ENCODE measurements around the gene FLT3LG. TPM values are rescaled to one million over a fixed set of nuclear protein-coding genes. Genes with fewer than 3 reads are reported as not detected.

The FLT3LG gene
- total RNA-seq, 1 donor from 2014 or later: 13.1 TPM

DNA sequence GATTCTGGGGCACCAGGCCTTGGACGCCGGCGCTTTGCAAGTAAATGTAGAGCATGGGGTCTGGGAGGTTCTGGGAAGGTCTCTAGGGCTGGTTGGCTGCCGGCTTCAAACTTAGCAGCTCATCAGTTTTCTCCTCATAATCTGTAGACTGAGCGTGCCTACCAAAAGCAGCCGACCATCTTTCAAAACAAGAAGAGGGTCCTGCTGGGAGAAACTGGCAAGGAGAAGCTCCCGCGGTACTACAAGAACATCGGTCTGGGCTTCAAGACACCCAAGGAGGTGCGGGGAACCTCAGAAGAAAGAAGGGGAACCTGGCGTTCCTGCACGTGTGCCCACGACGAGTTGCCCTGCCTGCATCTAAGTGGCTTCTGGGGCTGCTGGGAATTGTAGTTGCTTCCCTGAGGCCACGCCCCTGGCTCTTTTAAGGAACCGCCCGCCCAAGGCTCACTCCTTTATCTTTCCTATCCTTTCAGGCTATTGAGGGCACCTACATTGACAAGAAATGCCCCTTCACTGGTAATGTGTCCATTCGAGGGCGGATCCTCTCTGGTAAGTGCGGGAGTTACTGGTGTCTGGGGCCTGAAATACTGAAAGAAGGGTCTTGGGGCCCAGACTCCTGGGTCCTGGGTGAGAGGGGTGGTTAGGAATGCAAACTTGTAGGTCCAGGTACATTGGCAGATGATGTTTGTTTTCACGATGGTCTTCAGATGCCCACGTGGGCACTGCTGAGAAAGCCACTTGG, 23.2 kb downstream of the FLT3LG start:
- TF ChIP-seq, protein P1, sequence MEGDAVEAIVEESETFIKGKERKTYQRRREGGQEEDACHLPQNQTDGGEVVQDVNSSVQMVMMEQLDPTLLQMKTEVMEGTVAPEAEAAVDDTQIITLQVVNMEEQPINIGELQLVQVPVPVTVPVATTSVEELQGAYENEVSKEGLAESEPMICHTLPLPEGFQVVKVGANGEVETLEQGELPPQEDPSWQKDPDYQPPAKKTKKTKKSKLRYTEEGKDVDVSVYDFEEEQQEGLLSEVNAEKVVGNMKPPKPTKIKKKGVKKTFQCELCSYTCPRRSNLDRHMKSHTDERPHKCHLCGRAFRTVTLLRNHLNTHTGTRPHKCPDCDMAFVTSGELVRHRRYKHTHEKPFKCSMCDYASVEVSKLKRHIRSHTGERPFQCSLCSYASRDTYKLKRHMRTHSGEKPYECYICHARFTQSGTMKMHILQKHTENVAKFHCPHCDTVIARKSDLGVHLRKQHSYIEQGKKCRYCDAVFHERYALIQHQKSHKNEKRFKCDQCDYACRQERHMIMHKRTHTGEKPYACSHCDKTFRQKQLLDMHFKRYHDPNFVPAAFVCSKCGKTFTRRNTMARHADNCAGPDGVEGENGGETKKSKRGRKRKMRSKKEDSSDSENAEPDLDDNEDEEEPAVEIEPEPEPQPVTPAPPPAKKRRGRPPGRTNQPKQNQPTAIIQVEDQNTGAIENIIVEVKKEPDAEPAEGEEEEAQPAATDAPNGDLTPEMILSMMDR (IDR thresholded peaks at IDR 0.05; ENCODE audit: partially characterized antibody, unreplicated experiment): no peak
- Mint-ChIP-seq H3K9me3 (ENCODE audit: unreplicated experiment) (peaks cover 13% of the 10 kb centered on the region), H3K4me3 (ENCODE audit: unreplicated experiment) (peak overlapping the region; percentile 95), H3K36me3 (ENCODE audit: unreplicated experiment) (peaks cover 5% of the 10 kb centered on the region), H3K27me3 (ENCODE audit: unreplicated experiment) (peaks cover 11% of the 10 kb centered on the region), H3K27ac (ENCODE audit: unreplicated experiment) (peak overlapping the region; percentile 94), H3K4me1 (ENCODE audit: low read depth, unreplicated experiment) (peaks cover 16% of the 10 kb centered on the region)
- peak; percentile 54 for DNase-seq

DNA sequence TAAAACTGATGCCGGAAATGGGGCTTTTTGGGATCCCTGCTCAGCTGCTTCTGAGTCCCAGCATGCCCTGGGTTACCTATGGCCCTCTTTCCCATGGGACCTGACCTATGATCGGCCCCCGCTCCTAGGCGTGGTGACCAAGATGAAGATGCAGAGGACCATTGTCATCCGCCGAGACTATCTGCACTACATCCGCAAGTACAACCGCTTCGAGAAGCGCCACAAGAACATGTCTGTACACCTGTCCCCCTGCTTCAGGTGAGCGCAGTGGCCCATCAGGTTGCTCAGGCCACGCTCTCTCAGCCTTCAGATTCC, 23.7 kb downstream of the FLT3LG start:
- TF ChIP-seq, protein P1 (IDR thresholded peaks at IDR 0.05; ENCODE audit: partially characterized antibody, unreplicated experiment): no peak
- Mint-ChIP-seq H3K27ac (ENCODE audit: unreplicated experiment) (no peak overlapping the region), H3K4me3 (ENCODE audit: unreplicated experiment) (peak overlapping the region; percentile 95), H3K9me3 (ENCODE audit: unreplicated experiment) (peaks cover 13% of the 10 kb centered on the region), H3K36me3 (ENCODE audit: unreplicated experiment) (peaks cover 2% of the 10 kb centered on the region), H3K27me3 (ENCODE audit: unreplicated experiment) (peaks cover 11% of the 10 kb centered on the region), H3K4me1 (ENCODE audit: low read depth, unreplicated experiment) (peaks cover 19% of the 10 kb centered on the region)
- DNase-seq: no peak

DNA sequence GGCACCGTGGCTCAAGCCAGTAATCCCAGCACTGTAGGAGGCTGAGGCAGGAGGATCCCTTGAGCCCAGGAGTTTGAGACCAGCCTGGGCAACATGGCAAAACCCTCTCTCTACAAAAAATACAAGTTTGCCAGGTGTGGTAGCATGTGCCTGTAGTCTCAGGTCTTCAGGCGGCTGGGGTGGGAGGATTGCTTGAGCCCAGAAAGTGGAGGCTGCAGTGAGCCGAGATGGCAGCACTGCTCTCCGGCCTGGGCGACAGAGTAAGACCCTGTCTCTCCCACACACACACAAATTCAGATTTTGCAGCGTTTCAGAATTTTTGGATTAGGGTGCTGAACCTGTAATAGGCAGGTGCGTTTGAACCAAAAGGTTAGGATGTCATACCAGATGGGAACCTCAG, 24.5 kb downstream of the FLT3LG start:
- no peak overlapping the region for H3K27ac Mint-ChIP-seq (ENCODE audit: unreplicated experiment)
- H3K4me1 Mint-ChIP-seq (ENCODE audit: low read depth, unreplicated experiment): peaks cover 19% of the 10 kb centered on the region
- H3K9me3 Mint-ChIP-seq (ENCODE audit: unreplicated experiment): peaks cover 13% of the 10 kb centered on the region
- no peak for DNase-seq
- TF ChIP-seq, protein P1 (IDR thresholded peaks at IDR 0.05; ENCODE audit: partially characterized antibody, unreplicated experiment): no peak
- no peaks in the 10 kb centered on the region for H3K36me3 Mint-ChIP-seq (ENCODE audit: unreplicated experiment)
- peak overlapping the region; percentile 95 for H3K4me3 Mint-ChIP-seq (ENCODE audit: unreplicated experiment)
- peaks cover 8% of the 10 kb centered on the region for H3K27me3 Mint-ChIP-seq (ENCODE audit: unreplicated experiment)

DNA sequence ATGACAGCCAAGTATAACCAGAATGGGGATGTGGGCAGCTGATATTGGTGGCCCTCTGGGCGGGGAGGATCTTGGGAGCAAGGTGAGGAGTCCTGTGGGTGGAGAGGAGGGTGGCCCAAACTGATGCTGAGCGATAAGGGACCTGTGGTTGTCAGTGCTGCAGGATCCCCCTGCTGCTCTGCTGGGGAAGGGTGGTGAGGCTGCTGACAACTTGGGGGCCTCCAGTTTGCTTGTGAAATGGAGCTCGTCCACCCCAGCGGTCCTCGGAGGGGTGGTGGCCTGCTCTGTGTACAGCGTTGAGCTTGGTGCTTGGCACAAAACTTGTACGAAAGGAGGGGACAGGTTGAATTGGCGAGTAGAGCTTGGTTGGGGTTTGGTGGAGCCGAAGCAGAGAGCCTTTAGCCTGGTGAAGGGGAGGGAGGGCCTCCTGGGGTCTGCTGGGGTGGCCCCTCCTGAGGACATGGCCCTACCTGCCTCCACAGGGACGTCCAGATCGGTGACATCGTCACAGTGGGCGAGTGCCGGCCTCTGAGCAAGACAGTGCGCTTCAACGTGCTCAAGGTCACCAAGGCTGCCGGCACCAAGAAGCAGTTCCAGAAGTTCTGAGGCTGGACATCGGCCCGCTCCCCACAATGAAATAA, 25.1 kb downstream of the FLT3LG start:
- H3K4me1 Mint-ChIP-seq (ENCODE audit: low read depth, unreplicated experiment): peaks cover 19% of the 10 kb centered on the region
- peak overlapping the region; percentile 72 for H3K27ac Mint-ChIP-seq (ENCODE audit: unreplicated experiment)
- peak overlapping the region; percentile 55 for H3K4me3 Mint-ChIP-seq (ENCODE audit: unreplicated experiment)
- H3K27me3 Mint-ChIP-seq (ENCODE audit: unreplicated experiment): peaks cover 8% of the 10 kb centered on the region
- no peak for DNase-seq
- TF ChIP-seq, protein P1 (IDR thresholded peaks at IDR 0.05; ENCODE audit: partially characterized antibody, unreplicated experiment): no peak
- peaks cover 13% of the 10 kb centered on the region for H3K9me3 Mint-ChIP-seq (ENCODE audit: unreplicated experiment)
- no peaks in the 10 kb centered on the region for H3K36me3 Mint-ChIP-seq (ENCODE audit: unreplicated experiment)
